ENCODE results near the gene ROBO1.

The ROBO1 gene

GRCh38 chr3:78801926-78802561, 965.8 kb downstream of the ROBO1 start:
- DNase-seq (ENCODE audit: extremely low spot score) = no peak
- CTCF ChIA-PET = no interaction called here
- TF ChIP-seq TARDBP (IDR thresholded peaks at IDR 0.05) (no peak), L3MBTL2 (conservative IDR thresholded peaks at IDR 0.05) (no peak), FOXK2 (IDR thresholded peaks at IDR 0.05) (no peak), PKNOX1 (IDR thresholded peaks at IDR 0.05) (no peak)
- POLR2A ChIA-PET = no interaction called here

- ChIA-PET CTCF (no interaction called here), POLR2A (no interaction called here)
- TF ChIP-seq ZNF384 (IDR thresholded peaks at IDR 0.05) (no peak), HDGF (IDR thresholded peaks at IDR 0.05; ENCODE audit: borderline replicate concordance) (no peak), FOXK2 (IDR thresholded peaks at IDR 0.05) (no peak), BHLHE40 (IDR thresholded peaks at IDR 0.05; ENCODE audit: borderline replicate concordance) (no peak), SUZ12 (IDR thresholded peaks at IDR 0.05) (no peak), ELF4 (IDR thresholded peaks at IDR 0.05) (no peak), LEF1 (IDR thresholded peaks at IDR 0.05; ENCODE audit: borderline replicate concordance) (no peak), FOXM1 (IDR thresholded peaks at IDR 0.05; ENCODE audit: borderline replicate concordance) (no peak), FOXA1 (IDR thresholded peaks at IDR 0.05) (no peak)
- DNase-seq (ENCODE audit: extremely low spot score) = no peak
These were observed 968.1 kb downstream of the ROBO1 start for GRCh38 chr3:78799681-78800080.

GRCh38 chr3:78798266-78798832, 969.4 kb downstream of the ROBO1 start:
- ChIA-PET CTCF (no interaction called here), POLR2A (no interaction called here)
- TF ChIP-seq PKNOX1 (IDR thresholded peaks at IDR 0.05) (no peak), NFRKB (IDR thresholded peaks at IDR 0.05) (no peak), FOXM1 (IDR thresholded peaks at IDR 0.05; ENCODE audit: borderline replicate concordance) (no peak), SP1 (IDR thresholded peaks at IDR 0.05) (no peak), HDGF (IDR thresholded peaks at IDR 0.05; ENCODE audit: borderline replicate concordance) (no peak), LEF1 (IDR thresholded peaks at IDR 0.05; ENCODE audit: borderline replicate concordance) (no peak), FOXK2 (IDR thresholded peaks at IDR 0.05) (no peak), BHLHE40 (IDR thresholded peaks at IDR 0.05; ENCODE audit: borderline replicate concordance) (no peak), FOXA1 (IDR thresholded peaks at IDR 0.05) (no peak), SUZ12 (IDR thresholded peaks at IDR 0.05) (no peak), ARNT (IDR thresholded peaks at IDR 0.05) (no peak), TARDBP (IDR thresholded peaks at IDR 0.05) (no peak), ELF4 (IDR thresholded peaks at IDR 0.05) (no peak), ZNF384 (IDR thresholded peaks at IDR 0.05) (no peak), L3MBTL2 (conservative IDR thresholded peaks at IDR 0.05) (no peak), CTBP1 (IDR thresholded peaks at IDR 0.05; ENCODE audit: borderline replicate concordance) (no peak)
- no peak for DNase-seq (ENCODE audit: extremely low spot score)

DNA sequence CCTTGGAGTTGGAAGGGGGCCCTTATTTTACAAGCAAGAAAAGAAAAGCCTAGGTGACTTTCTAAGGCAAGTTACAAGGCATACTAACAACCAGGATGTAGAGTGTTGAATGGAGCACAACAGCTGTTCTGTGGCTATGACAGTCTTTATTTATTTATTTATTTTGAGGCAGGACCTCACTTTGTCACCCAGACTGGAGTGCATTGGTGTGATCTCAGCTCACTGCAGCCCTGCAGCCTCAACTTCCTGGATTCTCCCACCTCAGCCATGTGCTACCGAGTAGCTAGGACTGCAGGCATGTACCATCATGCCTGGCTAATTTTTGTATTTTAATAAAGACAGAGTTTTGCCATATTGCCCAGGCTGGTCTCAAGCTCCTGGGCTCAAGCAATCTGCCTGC, 973.4 kb downstream of the ROBO1 start:
- CTCF ChIA-PET = no interaction called here
- TF ChIP-seq CTBP1 (IDR thresholded peaks at IDR 0.05; ENCODE audit: borderline replicate concordance) (no peak), ZNF384 (IDR thresholded peaks at IDR 0.05) (no peak), FOXM1 (IDR thresholded peaks at IDR 0.05; ENCODE audit: borderline replicate concordance) (no peak), BHLHE40 (IDR thresholded peaks at IDR 0.05; ENCODE audit: borderline replicate concordance) (no peak), NFRKB (IDR thresholded peaks at IDR 0.05) (no peak), FOXA1 (IDR thresholded peaks at IDR 0.05) (no peak), PKNOX1 (IDR thresholded peaks at IDR 0.05) (no peak), ELF4 (IDR thresholded peaks at IDR 0.05) (no peak), SP1 (IDR thresholded peaks at IDR 0.05) (no peak), TARDBP (IDR thresholded peaks at IDR 0.05) (no peak), LEF1 (IDR thresholded peaks at IDR 0.05; ENCODE audit: borderline replicate concordance) (no peak), FOXK2 (IDR thresholded peaks at IDR 0.05) (no peak), ARNT (IDR thresholded peaks at IDR 0.05) (no peak), HDGF (IDR thresholded peaks at IDR 0.05; ENCODE audit: borderline replicate concordance) (no peak), SUZ12 (IDR thresholded peaks at IDR 0.05) (no peak), L3MBTL2 (conservative IDR thresholded peaks at IDR 0.05) (no peak)
- DNase-seq (ENCODE audit: extremely low spot score) = no peak
- POLR2A ChIA-PET = no interaction called here

DNA sequence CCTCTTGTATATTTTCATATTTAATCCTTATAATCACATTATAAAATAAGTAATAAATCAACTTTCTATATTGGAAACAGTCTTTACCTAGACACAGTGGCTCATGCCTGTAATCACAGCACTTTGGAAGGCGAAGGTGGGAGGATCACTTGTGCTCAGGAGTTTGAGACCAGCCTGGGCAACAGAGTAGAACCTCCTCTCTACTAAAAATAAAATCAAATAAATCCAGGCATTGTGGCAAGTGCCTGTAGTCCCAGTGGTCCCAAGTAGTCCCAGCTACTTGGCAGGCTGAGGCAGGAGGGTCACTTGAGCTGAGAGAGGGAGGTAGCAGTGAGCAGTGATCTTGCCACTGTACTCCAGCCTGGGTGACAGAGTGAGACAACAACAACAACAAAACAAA, 975.1 kb downstream of the ROBO1 start:
- POLR2A ChIA-PET = no interaction called here
- TF ChIP-seq LEF1 (IDR thresholded peaks at IDR 0.05; ENCODE audit: borderline replicate concordance) = no peak
- no peak for TF ChIP-seq PKNOX1 (IDR thresholded peaks at IDR 0.05)
- TF ChIP-seq FOXM1 (IDR thresholded peaks at IDR 0.05; ENCODE audit: borderline replicate concordance) = no peak
- no peak for TF ChIP-seq L3MBTL2 (conservative IDR thresholded peaks at IDR 0.05)
- TF ChIP-seq HDGF (IDR thresholded peaks at IDR 0.05; ENCODE audit: borderline replicate concordance) = no peak
- no peak for TF ChIP-seq ARNT (IDR thresholded peaks at IDR 0.05)
- TF ChIP-seq SP1 (IDR thresholded peaks at IDR 0.05) = no peak
- TF ChIP-seq CTBP1 (IDR thresholded peaks at IDR 0.05; ENCODE audit: borderline replicate concordance) = no peak
- no peak for TF ChIP-seq SUZ12 (IDR thresholded peaks at IDR 0.05)
- no peak for TF ChIP-seq FOXK2 (IDR thresholded peaks at IDR 0.05)
- no peak for TF ChIP-seq FOXA1 (IDR thresholded peaks at IDR 0.05)
- no peak for TF ChIP-seq ELF4 (IDR thresholded peaks at IDR 0.05)
- TF ChIP-seq ZNF384 (IDR thresholded peaks at IDR 0.05) = no peak
- no peak for TF ChIP-seq TARDBP (IDR thresholded peaks at IDR 0.05)
- TF ChIP-seq BHLHE40 (IDR thresholded peaks at IDR 0.05; ENCODE audit: borderline replicate concordance) = no peak
- no peak for TF ChIP-seq NFRKB (IDR thresholded peaks at IDR 0.05)
- CTCF ChIA-PET = no interaction called here
- DNase-seq (ENCODE audit: extremely low spot score) = no peak
